HepG2 (cell line): ENCODE data around the gene C19orf85. TPM values are rescaled to one million over a fixed set of nuclear protein-coding genes. Genes with fewer than 3 reads are reported as not detected.

Experiments
- ATAC-seq: fragments of 200-7000 bp; cut with Tn5 transposase; 3 replicates; pipeline ENCODE4 v1.9.1; 2020; ENCODE audit warnings: mild to moderate bottlenecking, moderate library complexity
- BruUV-seq: library from RNA; stranded (reverse); fragments of 400-500 nt; replicated peaks from 2 replicates; lab custom pipeline; 2021; lab: Mats Ljungman, UMichigan
- CTCF ChIA-PET: fragments of 300-600 bp; formaldehyde crosslinking; extraction: SDS; loops from one replicate; lab custom pipeline; 2021; ENCODE audit warnings: low total read pairs, inconsistent platforms, low intra/inter-chr PET ratio; lab: Yijun Ruan, JAX
- POLR2A ChIA-PET: fragments of 350-600 bp; sonication (Branson Sonifier 250); formaldehyde crosslinking; loops from one replicate; lab custom pipeline; 2020; ENCODE audit warnings: antibody characterized with exemption, inconsistent platforms; lab: Yijun Ruan, JAX
- DNase-seq: peaks from one replicate; pipeline ENCODE4 v3.0.0-alpha.2; 2015; ENCODE audit warnings: low spot score
- FAIRE-seq: peaks from 3 replicates; lab custom pipeline; 2011; peaks lifted over from hg19 to GRCh38; lab: Jason Lieb, UNC
- H2AFZ ChIP-seq: one replicate; pipeline ENCODE4 v1.6.1; 2011; ENCODE audit warnings: low read length, inconsistent platforms
- H3K27ac ChIP-seq: fragments of 300-600 bp; 3 replicates; pipeline ENCODE4 v1.8.0; 2011; ENCODE audit warnings: mixed run types, mild to moderate bottlenecking, mixed read lengths, low read length, inconsistent platforms; ENCODE audit not compliant: insufficient read depth; ENCODE audit errors: extremely low read length
- H3K27me3 ChIP-seq, 2 experiments: fragments of 200-600 bp in 1 of 2; 2 replicates in 1 of 2; 3 replicates in 1 of 2; pipeline versions ENCODE4 v1.6.0 to v1.8.0; 2011; ENCODE audit warnings: low read length in 2 of 2, mild to moderate bottlenecking in 2 of 2, moderate library complexity in 2 of 2, inconsistent platforms in 1 of 2; ENCODE audit not compliant: insufficient read depth in 2 of 2, control insufficient read depth in 1 of 2
- H3K36me3 ChIP-seq, 2 experiments: fragments of 200-600 bp in 1 of 2; replicated peaks in 1 of 2; 2 replicates in 1 of 2; 3 replicates in 1 of 2; pipeline versions ENCODE4 v1.5.1 to v1.8.0; 2011; ENCODE audit warnings: low read length in 2 of 2, inconsistent platforms in 1 of 2; ENCODE audit not compliant: insufficient read depth in 2 of 2, control insufficient read depth in 1 of 2
- H3K4me1 ChIP-seq: 2 replicates; pipeline ENCODE4 v1.5.1; 2012; ENCODE audit warnings: low read length, inconsistent platforms; ENCODE audit not compliant: insufficient read depth
- H3K4me2 ChIP-seq: 2 replicates; pipeline ENCODE4 v1.6.0; 2011; ENCODE audit warnings: low read depth, low read length, inconsistent platforms
- H3K4me3 ChIP-seq, 3 experiments: fragments of 200-600 bp in 1 of 3; sonication (generic), shearing (Covaris generic) in 1 of 3; replicated peaks in 1 of 3; 2 replicates each; pipeline ENCODE4 v1.5.1; 2011 to 2016; ENCODE audit warnings: low read length in 3 of 3, inconsistent platforms in 2 of 3, low read depth in 2 of 3, mild to moderate bottlenecking in 2 of 3, control low read depth in 1 of 3, mixed read lengths in 1 of 3; ENCODE audit not compliant: insufficient read depth in 1 of 3
- H3K79me2 ChIP-seq: one replicate; pipeline ENCODE4 v1.6.1; 2011; ENCODE audit warnings: low read length, inconsistent platforms; ENCODE audit not compliant: insufficient read depth
- H3K9ac ChIP-seq: 2 replicates; pipeline ENCODE4 v1.6.0; 2011; ENCODE audit warnings: mild to moderate bottlenecking, low read depth, low read length, inconsistent platforms; ENCODE audit not compliant: insufficient read depth
- H3K9me3 ChIP-seq: 2 replicates; pipeline ENCODE4 v1.5.1; 2012; ENCODE audit warnings: mild to moderate bottlenecking, low read length
- H4K20me1 ChIP-seq: 2 replicates; pipeline ENCODE4 v1.6.0; 2011; ENCODE audit warnings: inconsistent platforms, mild to moderate bottlenecking, low read length, moderate library complexity; ENCODE audit not compliant: insufficient read depth
- ATF7-NPFF ChIP-seq: sonication (generic); formaldehyde crosslinking; IDR thresholded peaks from 2 replicates; pipeline ENCODE4 v1.8.1; 2023; ENCODE audit warnings: mild to moderate bottlenecking, low read depth, missing genetic modification reagents, moderate library complexity
- KLF11 ChIP-seq: IDR thresholded peaks from 2 replicates; pipeline ENCODE4 v1.6.1; 2016; ENCODE audit warnings: missing compliant biosample characterization
- NFIB ChIP-seq: sonication (generic); formaldehyde crosslinking; IDR thresholded peaks from 2 replicates; pipeline ENCODE4 v1.9.0; 2021; ENCODE audit warnings: missing genetic modification reagents, mild to moderate bottlenecking, borderline replicate concordance
- ZFAT ChIP-seq: sonication (generic); formaldehyde crosslinking; conservative IDR thresholded peaks from 2 replicates; pipeline ENCODE4 v1.8.1; 2023; ENCODE audit warnings: missing genetic modification reagents, inconsistent platforms
- WGBS: methylation state at CpG from one replicate; pipeline ENCODE4 v1.1.6; 2017; ENCODE audit warnings: low lambda C conversion rate; 5-methylcytosine and 5-hydroxymethylcytosine counted together
- in situ Hi-C: cut with HindIII; loops from 2 replicates; pipeline ENCODE4 v1.10.0; 2017; ENCODE audit warnings: low pct_unique_long_range_greater_than_20kb; ENCODE audit not compliant: extremely low pct_ligation_motif_present
- intact Hi-C: fragments of 100-400 bp; cut with micrococcal nuclease; formaldehyde crosslinking; loops from one replicate; pipeline ENCODE4 v1.10.0; 2022; ENCODE audit not compliant: unreplicated experiment
- polyA plus RNA-seq, 8 experiments: library from polyadenylated mRNA; depleted of rRNA in 3 of 8; stranded (reverse) in 7 of 8; unstranded in 1 of 8; fragments of >200 nt; fragmentation: Illumina TruSeq in 4 of 8; extraction: Trizol in 4 of 8; gene quantifications; 2 replicates each; pipeline versions ENCODE4 v1.2.1 to v1.2.3, GENCODE V29; 2011 to 2016; ENCODE audit warnings: low read depth in 4 of 8, missing spikeins in 1 of 8, mixed read lengths in 1 of 8; ENCODE audit not compliant: insufficient read depth in 1 of 8
- total RNA-seq, 5 experiments: library from RNA; depleted of rRNA; stranded (reverse); fragments of >200 nt; fragmentation: Illumina TruSeq; extraction: Trizol; gene quantifications; 2 replicates each; pipeline ENCODE4 v1.2.3, GENCODE V29; 2016; ENCODE audit warnings: low read depth in 1 of 5
- TF ChIP-seq, protein P1 (sequence below): sonication (generic); formaldehyde crosslinking; IDR thresholded peaks from 2 replicates; pipeline ENCODE4 v1.5.0; 2020; ENCODE audit warnings: missing genetic modification reagents
- TF ChIP-seq, protein P2 (sequence below): sonication (generic); formaldehyde crosslinking; IDR thresholded peaks from 2 replicates; pipeline ENCODE4 v1.5.1; 2020; ENCODE audit warnings: missing genetic modification reagents, mild to moderate bottlenecking, borderline replicate concordance
- TF ChIP-seq, protein P3 (sequence below): sonication (generic); formaldehyde crosslinking; IDR thresholded peaks from 2 replicates; pipeline ENCODE4 v1.4.0; 2020; ENCODE audit warnings: low read depth, missing genetic modification reagents
- TF ChIP-seq, protein P4 (sequence below): sonication (generic); formaldehyde crosslinking; IDR thresholded peaks from 2 replicates; pipeline ENCODE4 v1.4.0; 2020; ENCODE audit warnings: missing genetic modification reagents

The C19orf85 gene
- total and polyA plus RNA-seq, 2 of the 13 experiments (the other 11 are each of a cell fraction or from before 2014, with no cell fraction given) = not detected

DNA sequence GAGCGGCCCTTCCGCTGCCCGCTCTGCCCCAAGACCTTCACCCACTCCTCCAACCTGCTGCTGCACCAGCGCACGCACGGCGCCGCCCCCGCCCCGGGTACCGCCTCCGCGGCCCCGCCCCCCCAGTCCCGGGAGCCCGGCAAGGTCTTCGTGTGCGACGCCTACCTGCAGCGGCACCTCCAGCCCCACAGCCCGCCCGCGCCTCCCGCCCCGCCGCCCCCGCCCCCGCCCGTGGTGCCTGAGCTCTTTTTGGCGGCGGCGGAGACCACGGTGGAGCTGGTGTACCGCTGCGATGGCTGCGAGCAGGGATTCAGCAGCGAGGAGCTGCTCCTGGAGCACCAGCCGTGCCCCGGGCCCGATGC lies 17.2 kb upstream of the C19orf85 start:
- no peak for TF ChIP-seq NFIB
- TF ChIP-seq, protein P1, sequence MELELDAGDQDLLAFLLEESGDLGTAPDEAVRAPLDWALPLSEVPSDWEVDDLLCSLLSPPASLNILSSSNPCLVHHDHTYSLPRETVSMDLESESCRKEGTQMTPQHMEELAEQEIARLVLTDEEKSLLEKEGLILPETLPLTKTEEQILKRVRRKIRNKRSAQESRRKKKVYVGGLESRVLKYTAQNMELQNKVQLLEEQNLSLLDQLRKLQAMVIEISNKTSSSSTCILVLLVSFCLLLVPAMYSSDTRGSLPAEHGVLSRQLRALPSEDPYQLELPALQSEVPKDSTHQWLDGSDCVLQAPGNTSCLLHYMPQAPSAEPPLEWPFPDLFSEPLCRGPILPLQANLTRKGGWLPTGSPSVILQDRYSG (CRISPR knock-in tag) = no peak
- TF ChIP-seq, protein P2, sequence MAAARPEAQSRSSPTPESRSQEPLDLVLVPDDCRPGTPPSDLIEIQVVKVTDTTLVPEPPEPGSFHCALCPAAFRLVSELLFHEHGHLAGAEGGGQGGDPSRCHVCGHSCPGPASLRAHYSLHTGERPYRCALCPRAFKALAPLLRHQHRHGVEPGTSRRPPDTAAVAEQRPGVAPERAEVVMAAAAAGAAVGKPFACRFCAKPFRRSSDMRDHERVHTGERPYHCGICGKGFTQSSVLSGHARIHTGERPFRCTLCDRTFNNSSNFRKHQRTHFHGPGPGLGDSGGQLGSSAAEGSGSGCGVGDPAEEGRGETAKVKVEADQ (CRISPR knock-in tag) = no peak
- TF ChIP-seq KLF11 (CRISPR knock-in tag) = no peak
- Histone ChIP-seq H3K9me3 (no peaks in the 10 kb centered on the region), H3K9ac (no peak overlapping the region), H4K20me1 (no peaks in the 10 kb centered on the region), H3K27me3 (no peaks in the 10 kb centered on the region; a peak in 1 of 5 replicates), H3K79me2 (peaks cover 11% of the 10 kb centered on the region), H3K4me1 (peaks cover 29% of the 10 kb centered on the region), H3K36me3 (no peaks in the 10 kb centered on the region), H3K27ac (no peak overlapping the region), H2AFZ (no peak overlapping the region), H3K4me2 (no peak overlapping the region), H3K4me3 (no peak overlapping the region)
- in situ Hi-C loops = no loop called here
- no TSS peak for BruUV-seq
- ChIA-PET POLR2A (no interaction called here), CTCF (no interaction called here)
- FAIRE-seq (no peak), ATAC-seq (no peak), DNase-seq (no peak)
- intact Hi-C loops = no loop called here
- WGBS = 98% methylated on average over 38 of the region's 40 CpGs

DNA sequence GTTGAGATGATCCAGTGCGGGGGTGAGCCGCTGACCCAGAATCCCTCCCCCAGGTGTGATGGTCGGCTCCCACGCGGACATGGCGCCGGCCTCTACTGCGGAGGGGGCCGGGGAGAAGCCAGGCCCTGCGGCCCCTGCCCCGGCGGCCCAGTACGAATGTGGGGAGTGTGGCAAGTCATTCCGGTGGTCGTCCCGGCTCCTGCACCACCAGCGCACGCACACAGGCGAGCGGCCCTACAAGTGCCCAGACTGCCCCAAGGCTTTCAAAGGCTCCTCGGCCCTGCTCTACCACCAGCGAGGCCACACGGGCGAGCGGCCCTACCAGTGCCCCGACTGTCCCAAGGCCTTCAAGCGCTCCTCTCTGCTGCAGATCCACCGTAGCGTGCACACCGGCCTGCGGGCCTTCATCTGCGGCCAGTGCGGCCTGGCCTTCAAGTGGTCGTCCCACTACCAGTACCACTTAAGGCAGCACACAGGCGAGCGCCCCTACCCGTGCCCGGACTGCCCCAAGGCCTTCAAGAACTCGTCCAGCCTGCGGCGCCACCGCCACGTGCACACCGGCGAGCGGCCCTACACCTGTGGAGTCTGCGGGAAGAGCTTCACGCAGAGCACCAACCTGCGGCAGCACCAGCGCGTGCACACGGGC lies 16.7 kb upstream of the C19orf85 start:
- Histone ChIP-seq H3K4me2 (no peak overlapping the region), H3K79me2 (peaks cover 11% of the 10 kb centered on the region), H3K27ac (no peak overlapping the region), H4K20me1 (no peaks in the 10 kb centered on the region), H3K36me3 (no peaks in the 10 kb centered on the region), H3K9ac (no peak overlapping the region), H2AFZ (no peak overlapping the region), H3K4me3 (no peak overlapping the region), H3K4me1 (peaks cover 24% of the 10 kb centered on the region), H3K9me3 (no peaks in the 10 kb centered on the region), H3K27me3 (no peaks in the 10 kb centered on the region; a peak in 1 of 5 replicates)
- ChIA-PET CTCF (no interaction called here), POLR2A (no interaction called here)
- in situ Hi-C loops (no loop called here), intact Hi-C loops (no loop called here)
- DNase-seq (no peak), ATAC-seq (no peak), FAIRE-seq (no peak)
- no TSS peak for BruUV-seq
- whole genome bisulfite sequencing = 96% methylated on average over 29 of the region's 52 CpGs
- no peak for TF ChIP-seq ATF7-NPFF (CRISPR knock-in tag)
- TF ChIP-seq, protein P3, sequence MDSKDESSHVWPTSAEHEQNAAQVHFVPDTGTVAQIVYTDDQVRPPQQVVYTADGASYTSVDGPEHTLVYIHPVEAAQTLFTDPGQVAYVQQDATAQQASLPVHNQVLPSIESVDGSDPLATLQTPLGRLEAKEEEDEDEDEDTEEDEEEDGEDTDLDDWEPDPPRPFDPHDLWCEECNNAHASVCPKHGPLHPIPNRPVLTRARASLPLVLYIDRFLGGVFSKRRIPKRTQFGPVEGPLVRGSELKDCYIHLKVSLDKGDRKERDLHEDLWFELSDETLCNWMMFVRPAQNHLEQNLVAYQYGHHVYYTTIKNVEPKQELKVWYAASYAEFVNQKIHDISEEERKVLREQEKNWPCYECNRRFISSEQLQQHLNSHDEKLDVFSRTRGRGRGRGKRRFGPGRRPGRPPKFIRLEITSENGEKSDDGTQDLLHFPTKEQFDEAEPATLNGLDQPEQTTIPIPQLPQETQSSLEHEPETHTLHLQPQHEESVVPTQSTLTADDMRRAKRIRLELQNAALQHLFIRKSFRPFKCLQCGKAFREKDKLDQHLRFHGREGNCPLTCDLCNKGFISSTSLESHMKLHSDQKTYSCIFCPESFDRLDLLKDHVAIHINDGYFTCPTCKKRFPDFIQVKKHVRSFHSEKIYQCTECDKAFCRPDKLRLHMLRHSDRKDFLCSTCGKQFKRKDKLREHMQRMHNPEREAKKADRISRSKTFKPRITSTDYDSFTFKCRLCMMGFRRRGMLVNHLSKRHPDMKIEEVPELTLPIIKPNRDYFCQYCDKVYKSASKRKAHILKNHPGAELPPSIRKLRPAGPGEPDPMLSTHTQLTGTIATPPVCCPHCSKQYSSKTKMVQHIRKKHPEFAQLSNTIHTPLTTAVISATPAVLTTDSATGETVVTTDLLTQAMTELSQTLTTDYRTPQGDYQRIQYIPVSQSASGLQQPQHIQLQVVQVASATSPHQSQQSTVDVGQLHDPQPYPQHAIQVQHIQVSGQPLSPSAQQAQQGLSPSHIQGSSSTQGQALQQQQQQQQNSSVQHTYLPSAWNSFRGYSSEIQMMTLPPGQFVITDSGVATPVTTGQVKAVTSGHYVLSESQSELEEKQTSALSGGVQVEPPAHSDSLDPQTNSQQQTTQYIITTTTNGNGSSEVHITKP (CRISPR knock-in tag) = no peak
- no peak for TF ChIP-seq ZFAT (CRISPR knock-in tag)
- TF ChIP-seq, protein P4, sequence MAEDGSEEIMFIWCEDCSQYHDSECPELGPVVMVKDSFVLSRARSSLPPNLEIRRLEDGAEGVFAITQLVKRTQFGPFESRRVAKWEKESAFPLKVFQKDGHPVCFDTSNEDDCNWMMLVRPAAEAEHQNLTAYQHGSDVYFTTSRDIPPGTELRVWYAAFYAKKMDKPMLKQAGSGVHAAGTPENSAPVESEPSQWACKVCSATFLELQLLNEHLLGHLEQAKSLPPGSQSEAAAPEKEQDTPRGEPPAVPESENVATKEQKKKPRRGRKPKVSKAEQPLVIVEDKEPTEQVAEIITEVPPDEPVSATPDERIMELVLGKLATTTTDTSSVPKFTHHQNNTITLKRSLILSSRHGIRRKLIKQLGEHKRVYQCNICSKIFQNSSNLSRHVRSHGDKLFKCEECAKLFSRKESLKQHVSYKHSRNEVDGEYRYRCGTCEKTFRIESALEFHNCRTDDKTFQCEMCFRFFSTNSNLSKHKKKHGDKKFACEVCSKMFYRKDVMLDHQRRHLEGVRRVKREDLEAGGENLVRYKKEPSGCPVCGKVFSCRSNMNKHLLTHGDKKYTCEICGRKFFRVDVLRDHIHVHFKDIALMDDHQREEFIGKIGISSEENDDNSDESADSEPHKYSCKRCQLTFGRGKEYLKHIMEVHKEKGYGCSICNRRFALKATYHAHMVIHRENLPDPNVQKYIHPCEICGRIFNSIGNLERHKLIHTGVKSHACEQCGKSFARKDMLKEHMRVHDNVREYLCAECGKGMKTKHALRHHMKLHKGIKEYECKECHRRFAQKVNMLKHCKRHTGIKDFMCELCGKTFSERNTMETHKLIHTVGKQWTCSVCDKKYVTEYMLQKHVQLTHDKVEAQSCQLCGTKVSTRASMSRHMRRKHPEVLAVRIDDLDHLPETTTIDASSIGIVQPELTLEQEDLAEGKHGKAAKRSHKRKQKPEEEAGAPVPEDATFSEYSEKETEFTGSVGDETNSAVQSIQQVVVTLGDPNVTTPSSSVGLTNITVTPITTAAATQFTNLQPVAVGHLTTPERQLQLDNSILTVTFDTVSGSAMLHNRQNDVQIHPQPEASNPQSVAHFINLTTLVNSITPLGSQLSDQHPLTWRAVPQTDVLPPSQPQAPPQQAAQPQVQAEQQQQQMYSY (CRISPR knock-in tag) = no peak
